ENCODE results near the gene METTL16. TPM values are rescaled to one million over a fixed set of nuclear protein-coding genes. Genes with fewer than 3 reads are reported as not detected.

The METTL16 gene
- total RNA-seq, 2 donors from 2014 or later, result 16.3 to 23.1 TPM

- H3K36me3 ChIP-seq, result no peaks in the 10 kb centered on the region
- no peak overlapping the region for H3K4me3 ChIP-seq
- no peak for DNase-seq
- H3K9ac ChIP-seq (ENCODE audit: low read depth in 2 of 2, low read length in 2 of 2), result no peak overlapping the region
- H3K4me1 ChIP-seq, result no peaks in the 10 kb centered on the region
- no peak overlapping the region for H3K27ac ChIP-seq
- H3K9me3 ChIP-seq, result no peaks in the 10 kb centered on the region
- TF ChIP-seq CTCF (IDR thresholded peaks at IDR 0.05), result no peak
- intact Hi-C loops (cut with DNase I), result no loop called here
- no peaks in the 10 kb centered on the region for H3K27me3 ChIP-seq
These were observed 84.5 kb downstream of the METTL16 start for GRCh38 chr17:2427215-2427614.

- no peaks in the 10 kb centered on the region for H3K36me3 ChIP-seq
- H3K9ac ChIP-seq (ENCODE audit: low read depth in 2 of 2, low read length in 2 of 2), result no peak overlapping the region
- H3K9me3 ChIP-seq, result no peaks in the 10 kb centered on the region
- no peaks in the 10 kb centered on the region for H3K4me1 ChIP-seq
- H3K4me3 ChIP-seq, result no peak overlapping the region
- H3K27ac ChIP-seq, result no peak overlapping the region
- intact Hi-C loops (cut with DNase I), result no loop called here
- no peak for DNase-seq
- no peaks in the 10 kb centered on the region for H3K27me3 ChIP-seq
- TF ChIP-seq CTCF (IDR thresholded peaks at IDR 0.05), result no peak
These were observed 88.4 kb downstream of the METTL16 start for GRCh38 chr17:2423271-2423670.

DNA sequence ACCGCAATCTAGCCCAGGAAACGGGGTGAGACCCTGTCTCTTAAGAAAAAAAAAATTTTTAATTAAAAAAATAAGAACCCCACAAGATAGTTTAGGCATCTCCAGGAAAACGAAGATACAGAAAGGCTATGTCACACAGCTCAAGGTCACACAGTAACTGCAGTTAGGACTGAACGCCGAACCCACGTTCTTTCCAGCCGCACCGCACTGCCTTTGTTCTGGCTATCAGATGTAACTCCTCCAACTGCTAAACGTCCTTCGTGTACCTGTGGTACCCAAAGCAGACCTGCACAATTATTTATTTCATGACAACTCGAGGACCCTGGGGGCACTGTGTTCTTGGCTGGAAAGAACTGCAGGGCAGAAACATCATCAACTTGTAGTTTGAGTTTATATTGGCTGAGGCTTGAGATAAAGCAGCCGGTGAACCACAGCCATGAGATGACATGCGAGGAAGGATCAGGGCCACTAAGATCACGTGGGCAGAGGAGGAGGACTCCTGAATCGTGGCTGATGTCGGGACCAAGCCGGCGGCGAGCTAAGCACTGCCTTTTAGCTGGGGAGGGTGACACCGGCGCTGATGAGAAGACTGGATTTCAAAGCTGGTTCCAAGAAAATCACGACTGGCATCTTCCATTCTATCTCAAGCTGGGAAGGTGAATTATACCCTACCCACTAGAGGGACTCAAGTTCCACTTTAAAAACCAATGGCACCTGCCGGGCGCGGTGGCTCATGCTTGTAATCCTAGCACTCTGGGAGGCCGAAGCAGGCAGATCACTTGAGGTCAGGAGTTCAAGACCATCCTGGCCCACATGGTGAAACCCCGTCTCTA lies 90.2 kb downstream of the METTL16 start:
- Histone ChIP-seq H3K27ac (no peak overlapping the region), H3K9me3 (no peaks in the 10 kb centered on the region), H3K9ac (ENCODE audit: low read depth in 2 of 2, low read length in 2 of 2) (no peak overlapping the region), H3K4me1 (no peaks in the 10 kb centered on the region), H3K36me3 (no peaks in the 10 kb centered on the region), H3K4me3 (no peak overlapping the region), H3K27me3 (no peaks in the 10 kb centered on the region)
- intact Hi-C loops (cut with DNase I), result no loop called here
- no peak for TF ChIP-seq CTCF (IDR thresholded peaks at IDR 0.05)
- DNase-seq, result no peak

GRCh38 chr17:2420176-2420575 lies 91.5 kb downstream of the METTL16 start:
- Histone ChIP-seq H3K4me3 (no peak overlapping the region), H3K9ac (ENCODE audit: low read depth in 2 of 2, low read length in 2 of 2) (no peak overlapping the region), H3K27me3 (no peaks in the 10 kb centered on the region), H3K9me3 (no peaks in the 10 kb centered on the region), H3K4me1 (no peaks in the 10 kb centered on the region), H3K27ac (no peak overlapping the region), H3K36me3 (no peaks in the 10 kb centered on the region)
- TF ChIP-seq CTCF (IDR thresholded peaks at IDR 0.05), result no peak
- no peak for DNase-seq
- intact Hi-C loops (cut with DNase I), result no loop called here

- no peak for DNase-seq
- intact Hi-C loops (cut with DNase I), result no loop called here
- no peak overlapping the region for H3K9ac ChIP-seq (ENCODE audit: low read depth in 2 of 2, low read length in 2 of 2)
- H3K4me1 ChIP-seq, result no peaks in the 10 kb centered on the region
- no peaks in the 10 kb centered on the region for H3K36me3 ChIP-seq
- no peak overlapping the region for H3K27ac ChIP-seq
- no peaks in the 10 kb centered on the region for H3K9me3 ChIP-seq
- no peak overlapping the region for H3K4me3 ChIP-seq
- TF ChIP-seq CTCF (IDR thresholded peaks at IDR 0.05), result no peak
- no peaks in the 10 kb centered on the region for H3K27me3 ChIP-seq
These were observed 92.2 kb downstream of the METTL16 start for GRCh38 chr17:2419486-2419885.
